ENCODE measurements around the gene TMEM47.

TMEM47 gene

GRCh38 chrX:34656842-34657725, at the start of gene TMEM47:
Gene TMEM47, minus strand, starts transcription at chrX:34657285. Its CDS starts 256 bp downstream, at chrX:34657029.
- DNase-seq (ENCODE audit: low read depth) = peak; percentile 58
- no peak for TF ChIP-seq CTCF (conservative IDR thresholded peaks at IDR 0.05; ENCODE audit: control insufficient read depth, insufficient read depth, low read depth, low read length)
- H3K4me3 ChIP-seq (ENCODE audit: control insufficient read depth, low read depth, low read length) = peak within 1 kb of the TSS; percentile 67

- no peak overlapping the region for H3K4me3 ChIP-seq (ENCODE audit: control insufficient read depth, low read depth, low read length)
- no peak for TF ChIP-seq CTCF (conservative IDR thresholded peaks at IDR 0.05; ENCODE audit: control insufficient read depth, insufficient read depth, low read depth, low read length)
- DNase-seq (ENCODE audit: low read depth) = no peak
Measured at GRCh38 chrX:34687095-34687494, 30.0 kb upstream of the TMEM47 start.

- DNase-seq (ENCODE audit: low read depth) = no peak
- TF ChIP-seq CTCF (conservative IDR thresholded peaks at IDR 0.05; ENCODE audit: control insufficient read depth, insufficient read depth, low read depth, low read length) = no peak
- H3K4me3 ChIP-seq (ENCODE audit: control insufficient read depth, low read depth, low read length) = no peak overlapping the region
Measured at GRCh38 chrX:34659575-34659974, 2.5 kb upstream of the TMEM47 start.

GRCh38 chrX:34658326-34658725, 1.2 kb upstream of the TMEM47 start:
- TF ChIP-seq CTCF (conservative IDR thresholded peaks at IDR 0.05; ENCODE audit: control insufficient read depth, insufficient read depth, low read depth, low read length) = no peak
- peak; percentile 54 for DNase-seq (ENCODE audit: low read depth)
- no peak overlapping the region for H3K4me3 ChIP-seq (ENCODE audit: control insufficient read depth, low read depth, low read length)

- peak overlapping the region; percentile 47 for H3K4me3 ChIP-seq (ENCODE audit: control insufficient read depth, low read depth, low read length)
- TF ChIP-seq CTCF (conservative IDR thresholded peaks at IDR 0.05; ENCODE audit: control insufficient read depth, insufficient read depth, low read depth, low read length) = no peak
- DNase-seq (ENCODE audit: low read depth) = no peak
Measured at GRCh38 chrX:34657726-34658070, 613 bp upstream of the TMEM47 start.

GRCh38 chrX:34656467-34656841, 631 bp downstream of the TMEM47 start:
- TF ChIP-seq CTCF (conservative IDR thresholded peaks at IDR 0.05; ENCODE audit: control insufficient read depth, insufficient read depth, low read depth, low read length) = no peak
- DNase-seq (ENCODE audit: low read depth) = no peak
- H3K4me3 ChIP-seq (ENCODE audit: control insufficient read depth, low read depth, low read length) = peak overlapping the region; percentile 67

Measured in fibroblast of mammary gland (primary cell).